ENCODE measurements around the gene TRMT112.

GRCh38 chr11:64342869-64343745, 25.7 kb upstream of the TRMT112 start:
- TF ChIP-seq CTCF (IDR thresholded peaks at IDR 0.05; ENCODE audit: low read length) (no peak), EZH2 (optimal IDR thresholded peaks at IDR 0.05; ENCODE audit: low read depth, low read length) (no peak)
